IMR-90 (cell line): ENCODE results near the gene RSF1. TPM values are rescaled to one million over a fixed set of nuclear protein-coding genes. Genes with fewer than 3 reads are reported as not detected.
A peak's percentile ranks its signal among the peaks of the same experiment; 100 is the strongest.

Experiments used
- ATAC-seq: fragments of 200-7000 bp; cut with Tn5 transposase; 2 replicates; pipeline ENCODE4 v1.9.1; 2020; ENCODE audit warnings: low read depth, mild to moderate bottlenecking, moderate library complexity
- BruUV-seq: library from RNA; stranded (reverse); fragments of 400-500 nt; replicated peaks from 2 replicates; lab custom pipeline; 2021; lab: Mats Ljungman, UMichigan
- CTCF ChIA-PET: fragments of 300-600 bp; formaldehyde crosslinking; extraction: SDS; loops from one replicate; lab custom pipeline; 2021; ENCODE audit warnings: antibody characterized with exemption; lab: Yijun Ruan, JAX
- POLR2A ChIA-PET: fragments of 300-600 bp; sonication (Branson Sonifier 250); formaldehyde crosslinking; loops from one replicate; lab custom pipeline; 2022; ENCODE audit warnings: antibody characterized with exemption; ENCODE audit not compliant: unreplicated experiment; lab: Charles Lee
- DNase-seq: peaks from one replicate; pipeline ENCODE4 v3.0.0; 2013
- H2AFZ ChIP-seq: replicated peaks from 2 replicates; pipeline ENCODE3; 2013; ENCODE audit warnings: low read length, mild to moderate bottlenecking; ENCODE audit not compliant: poor library complexity
- H2AK5ac ChIP-seq: 2 replicates; pipeline ENCODE4 v1.6.1; 2013; ENCODE audit warnings: low read depth, low read length, inconsistent platforms
- H2AK9ac ChIP-seq: replicated peaks from 2 replicates; pipeline ENCODE3; 2013; ENCODE audit warnings: mild to moderate bottlenecking, low read depth, low read length, moderate library complexity; ENCODE audit not compliant: poor library complexity
- H2BK120ac ChIP-seq: 2 replicates; pipeline ENCODE4 v1.6.1; 2013; ENCODE audit warnings: low read depth, low read length, inconsistent platforms
- H2BK15ac ChIP-seq: 3 replicates; pipeline ENCODE4 v1.6.1; 2013; ENCODE audit warnings: low read depth, low read length, inconsistent platforms
- H2BK20ac ChIP-seq: 2 replicates; pipeline ENCODE4 v1.6.1; 2013; ENCODE audit warnings: low read depth, mild to moderate bottlenecking, inconsistent platforms, low read length, moderate library complexity
- H2BK5ac ChIP-seq: 2 replicates; pipeline ENCODE4 v1.6.1; 2013; ENCODE audit warnings: mild to moderate bottlenecking, low read depth, low read length, inconsistent platforms; ENCODE audit not compliant: poor library complexity, severe bottlenecking
- H3K14ac ChIP-seq: replicated peaks from 2 replicates; pipeline ENCODE4 v1.6.1; 2013; ENCODE audit warnings: low read depth, low read length, inconsistent platforms
- H3K18ac ChIP-seq: 2 replicates; pipeline ENCODE4 v1.6.1; 2013; ENCODE audit warnings: low read depth, low read length, control low read depth
- H3K23ac ChIP-seq: 2 replicates; pipeline ENCODE4 v1.6.1; 2013; ENCODE audit warnings: low read depth, low read length, inconsistent platforms
- H3K27ac ChIP-seq: 2 replicates; pipeline ENCODE4 v1.5.1; 2013; ENCODE audit warnings: mild to moderate bottlenecking, control low read depth, low read length; ENCODE audit not compliant: insufficient read depth
- H3K27me3 ChIP-seq: 2 replicates; pipeline ENCODE4 v1.6.1; 2013; ENCODE audit warnings: low read length; ENCODE audit not compliant: control insufficient read depth, insufficient read depth
- H3K36me3 ChIP-seq: 2 replicates; pipeline ENCODE4 v1.6.1; 2013; ENCODE audit warnings: low read length, mixed read lengths; ENCODE audit not compliant: control insufficient read depth, insufficient read depth
- H3K4ac ChIP-seq: 2 replicates; pipeline ENCODE4 v1.6.1; 2013; ENCODE audit warnings: low read depth, low read length, inconsistent platforms
- H3K4me1 ChIP-seq: 2 replicates; pipeline ENCODE4 v1.6.1; 2013; ENCODE audit warnings: low read length, mixed read lengths; ENCODE audit not compliant: control insufficient read depth, insufficient read depth
- H3K4me2 ChIP-seq: 2 replicates; pipeline ENCODE4 v1.6.1; 2013; ENCODE audit warnings: low read depth, mild to moderate bottlenecking, control low read depth, low read length, moderate library complexity
- H3K4me3 ChIP-seq: 2 replicates; pipeline ENCODE4 v1.5.1; 2013; ENCODE audit warnings: low read depth, mild to moderate bottlenecking, control low read depth, low read length, moderate library complexity; ENCODE audit not compliant: insufficient read depth
- H3K56ac ChIP-seq: 2 replicates; pipeline ENCODE4 v1.6.1; 2013; ENCODE audit warnings: low read length, inconsistent platforms; ENCODE audit not compliant: insufficient read depth; ENCODE audit errors: extremely low read depth
- H3K79me1 ChIP-seq, 2 experiments: 2 replicates each; pipeline ENCODE4 v1.6.1; 2013; ENCODE audit warnings: low read length in 2 of 2, inconsistent platforms in 1 of 2, low read depth in 1 of 2
- H3K9ac ChIP-seq: 2 replicates; pipeline ENCODE4 v1.6.1; 2013; ENCODE audit warnings: low read depth, low read length, control low read depth
- H3K9me1 ChIP-seq: 2 replicates; pipeline ENCODE4 v1.6.1; 2013; ENCODE audit warnings: low read length, inconsistent platforms; ENCODE audit not compliant: insufficient read depth
- H3K9me3 ChIP-seq: 2 replicates; pipeline ENCODE4 v1.6.1; 2013; ENCODE audit warnings: low read length; ENCODE audit not compliant: control insufficient read depth, insufficient read depth
- H4K20me1 ChIP-seq: 2 replicates; pipeline ENCODE4 v1.6.1; 2013; ENCODE audit warnings: low read length, inconsistent platforms; ENCODE audit not compliant: insufficient read depth
- H4K5ac ChIP-seq: 2 replicates; pipeline ENCODE4 v1.6.1; 2013; ENCODE audit warnings: mild to moderate bottlenecking, low read depth, low read length, control low read depth
- H4K8ac ChIP-seq, 2 experiments: 2 replicates each; pipeline ENCODE4 v1.6.1; 2013; ENCODE audit warnings: low read depth in 2 of 2, low read length in 2 of 2, control low read depth in 1 of 2, inconsistent platforms in 1 of 2
- H4K91ac ChIP-seq: 2 replicates; pipeline ENCODE4 v1.6.1; 2013; ENCODE audit warnings: low read depth, low read length, inconsistent platforms; ENCODE audit not compliant: insufficient read depth
- FOS ChIP-seq: fragments of 150-350 bp; IDR thresholded peaks from 2 replicates; pipeline ENCODE4 v1.6.1; 2016; ENCODE audit warnings: low read depth, low read length
- RCOR1 ChIP-seq: IDR thresholded peaks from 2 replicates; pipeline ENCODE4 v1.6.1; 2012; ENCODE audit warnings: mild to moderate bottlenecking, low read length, improper control_type of control experiment; ENCODE audit not compliant: insufficient replicate concordance
- RFX5 ChIP-seq: IDR thresholded peaks from 2 replicates; pipeline ENCODE4 v1.8.0; 2012; ENCODE audit warnings: low read depth, mild to moderate bottlenecking, low read length, moderate library complexity
- WGBS, 2 experiments: methylation state at CpG; one replicate each; pipeline versions ENCODE4 v1.1.5 to v1.1.7; 2013; ENCODE audit warnings: missing lambda C conversion rate in 2 of 2; ENCODE audit not compliant: insufficient read length in 1 of 2; ENCODE audit errors: extremely low coverage in 2 of 2; 5-methylcytosine and 5-hydroxymethylcytosine counted together
- dilution Hi-C: fragments of 300-500 bp; cut with HindIII; formaldehyde crosslinking; loops from one replicate; pipeline ENCODE4 v1.14.3; 2018; ENCODE audit warnings: low sequenced_read_pairs; ENCODE audit not compliant: unreplicated experiment
- in situ Hi-C: fragments of 300-500 bp; cut with MboI; formaldehyde crosslinking; loops from 3 replicates; pipeline ENCODE4 v1.14.3; 2019; ENCODE audit warnings: low sequenced_read_pairs, inconsistent platforms, mixed read lengths
- intact Hi-C: fragments of 100-400 bp; cut with micrococcal nuclease; formaldehyde crosslinking; loops from 2 replicates; pipeline ENCODE4 v1.10.0; 2022
- polyA plus RNA-seq, 3 experiments: library from polyadenylated mRNA; depleted of rRNA; stranded (reverse); fragments of >200 nt; gene quantifications; 2 replicates each; pipeline ENCODE4 v1.2.3, GENCODE V29; 2012; ENCODE audit warnings: low replicate concordance in 1 of 3
- total RNA-seq: library from RNA; depleted of rRNA; stranded (reverse); fragments of >200 nt; gene quantifications from 2 replicates; pipeline ENCODE4 v1.2.3, GENCODE V29; 2012
- TF ChIP-seq, protein P1 (sequence below): fragments of 150-350 bp; IDR thresholded peaks from 2 replicates; pipeline ENCODE4 v1.6.1; 2017; ENCODE audit warnings: mild to moderate bottlenecking, antibody characterized with exemption, low read length, low read depth

Gene RSF1
- total and polyA plus RNA-seq, 2 of the 4 experiments (the other 2 are of a cell fraction), result 13.9 to 18.5 TPM

DNA sequence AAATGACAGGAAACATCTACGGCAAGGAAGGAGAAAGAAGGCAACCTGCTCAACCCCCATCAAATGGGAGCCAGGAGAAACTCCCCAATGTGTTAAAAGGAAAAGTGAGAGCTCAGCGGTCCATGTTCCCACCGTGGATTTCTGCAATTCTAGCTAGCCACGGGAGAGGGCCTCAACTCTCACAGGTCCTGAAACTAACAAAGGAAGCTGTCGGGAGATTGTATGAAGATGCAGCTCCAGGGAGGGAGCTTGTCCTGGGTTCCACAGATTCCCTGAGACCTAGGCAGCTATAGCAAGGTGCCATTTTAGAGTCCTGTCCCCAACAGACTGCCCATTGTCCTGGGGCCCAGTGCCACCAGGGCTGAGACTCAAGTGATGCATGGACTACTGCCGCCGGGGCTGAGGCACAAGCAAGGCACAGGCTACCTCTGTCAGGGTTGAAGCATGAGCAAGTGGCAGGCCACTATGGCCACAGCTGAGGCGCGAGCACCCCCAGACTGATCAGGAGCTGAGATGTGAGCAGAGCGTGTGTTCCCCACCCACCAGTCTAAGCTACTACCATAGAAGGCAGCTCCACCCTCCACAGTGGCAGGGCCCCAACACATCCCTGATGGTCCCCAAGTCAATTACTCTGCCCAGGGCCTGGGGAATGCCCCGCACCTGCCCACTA is 31.3 kb downstream of the RSF1 start:
- H3K4me3 ChIP-seq, result no peak overlapping the region
- no peak overlapping the region for H2AK5ac ChIP-seq
- peak overlapping the region; percentile 44 for H2AK9ac ChIP-seq
- ChIA-PET CTCF (interaction anchor here (0.5 to 0.7 kb wide), 2 partner anchors 9 to 13 kb away, joined by 3 to 5 read pairs; no protein-coding TSS in a partner anchor), POLR2A (no interaction called here)
- H4K5ac ChIP-seq, result no peak overlapping the region
- no peak overlapping the region for H3K23ac ChIP-seq
- H3K27ac ChIP-seq, result no peak overlapping the region
- no peak overlapping the region for H4K8ac ChIP-seq
- no peak overlapping the region for H2BK5ac ChIP-seq
- intact Hi-C loops, result no loop called here
- dilution Hi-C loops, result no loop called here
- no peak overlapping the region for H3K56ac ChIP-seq
- no peak overlapping the region for H3K4ac ChIP-seq
- H3K36me3 ChIP-seq, result peaks cover 9% of the 10 kb centered on the region
- no peaks in the 10 kb centered on the region for H3K27me3 ChIP-seq
- H2BK120ac ChIP-seq, result no peak overlapping the region
- H3K4me1 ChIP-seq, result no peaks in the 10 kb centered on the region
- no TSS peak for BruUV-seq
- H3K14ac ChIP-seq, result no peak overlapping the region
- WGBS, 2 experiments, result 90% methylated on average over 2 of the region's 11 CpGs; no CpG with 5 or more reads in 1 of the 2 experiments
- ATAC-seq (no peak), DNase-seq (no peak)
- H2AFZ ChIP-seq, result no peak overlapping the region
- H3K9me3 ChIP-seq, result no peaks in the 10 kb centered on the region; the same call in 1 of the 2 replicates
- H4K20me1 ChIP-seq, result peaks cover 86% of the 10 kb centered on the region
- H3K18ac ChIP-seq, result no peak overlapping the region
- in situ Hi-C loops, result no loop called here
- H3K4me2 ChIP-seq, result no peak overlapping the region
- no peak overlapping the region for H2BK15ac ChIP-seq
- H4K91ac ChIP-seq, result no peak overlapping the region
- peaks cover 27 to 75% of the 10 kb centered on the region in 2 experiments for H3K79me1 ChIP-seq
- no peak overlapping the region for H3K9ac ChIP-seq
- H2BK20ac ChIP-seq, result no peak overlapping the region
- no peak for TF ChIP-seq RCOR1
- TF ChIP-seq FOS, result no peak
- TF ChIP-seq, protein P1, sequence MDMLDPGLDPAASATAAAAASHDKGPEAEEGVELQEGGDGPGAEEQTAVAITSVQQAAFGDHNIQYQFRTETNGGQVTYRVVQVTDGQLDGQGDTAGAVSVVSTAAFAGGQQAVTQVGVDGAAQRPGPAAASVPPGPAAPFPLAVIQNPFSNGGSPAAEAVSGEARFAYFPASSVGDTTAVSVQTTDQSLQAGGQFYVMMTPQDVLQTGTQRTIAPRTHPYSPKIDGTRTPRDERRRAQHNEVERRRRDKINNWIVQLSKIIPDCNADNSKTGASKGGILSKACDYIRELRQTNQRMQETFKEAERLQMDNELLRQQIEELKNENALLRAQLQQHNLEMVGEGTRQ, result no peak
- no peak for TF ChIP-seq RFX5
- peaks cover 12% of the 10 kb centered on the region for H3K9me1 ChIP-seq
